Measurements from ENCODE around the gene IGSF23. TPM values are rescaled to one million over a fixed set of nuclear protein-coding genes. Genes with fewer than 3 reads are reported as not detected.
"Not testable (repeated sequence)": the region's sequence is repeated elsewhere in the genome, so short reads cannot be mapped to it uniquely, and the experiment has no call there.

IGSF23 gene
- total RNA-seq, 1 donor from 2014 or later = not detected

GRCh38 chr19:44608391-44608821, 5.0 kb upstream of the IGSF23 start:
- H3K4me1 Mint-ChIP-seq = peaks cover 10% of the 10 kb centered on the region
- POLR2A ChIA-PET = no interaction called here
- H3K4me3 Mint-ChIP-seq = no peak overlapping the region
- no peak overlapping the region for H3K27ac Mint-ChIP-seq
- H3K9me3 Mint-ChIP-seq = peaks cover 2% of the 10 kb centered on the region
- DNase-seq = no peak
- intact Hi-C loops (cut with micrococcal nuclease) = no loop called here
- CTCF ChIA-PET = no interaction called here
- ATAC-seq (ENCODE audit: low read depth) = no peak
- TF ChIP-seq, protein P1, sequence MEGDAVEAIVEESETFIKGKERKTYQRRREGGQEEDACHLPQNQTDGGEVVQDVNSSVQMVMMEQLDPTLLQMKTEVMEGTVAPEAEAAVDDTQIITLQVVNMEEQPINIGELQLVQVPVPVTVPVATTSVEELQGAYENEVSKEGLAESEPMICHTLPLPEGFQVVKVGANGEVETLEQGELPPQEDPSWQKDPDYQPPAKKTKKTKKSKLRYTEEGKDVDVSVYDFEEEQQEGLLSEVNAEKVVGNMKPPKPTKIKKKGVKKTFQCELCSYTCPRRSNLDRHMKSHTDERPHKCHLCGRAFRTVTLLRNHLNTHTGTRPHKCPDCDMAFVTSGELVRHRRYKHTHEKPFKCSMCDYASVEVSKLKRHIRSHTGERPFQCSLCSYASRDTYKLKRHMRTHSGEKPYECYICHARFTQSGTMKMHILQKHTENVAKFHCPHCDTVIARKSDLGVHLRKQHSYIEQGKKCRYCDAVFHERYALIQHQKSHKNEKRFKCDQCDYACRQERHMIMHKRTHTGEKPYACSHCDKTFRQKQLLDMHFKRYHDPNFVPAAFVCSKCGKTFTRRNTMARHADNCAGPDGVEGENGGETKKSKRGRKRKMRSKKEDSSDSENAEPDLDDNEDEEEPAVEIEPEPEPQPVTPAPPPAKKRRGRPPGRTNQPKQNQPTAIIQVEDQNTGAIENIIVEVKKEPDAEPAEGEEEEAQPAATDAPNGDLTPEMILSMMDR (IDR thresholded peaks at IDR 0.05) = no peak
- peaks cover 9% of the 10 kb centered on the region for H3K27me3 Mint-ChIP-seq
- H3K36me3 Mint-ChIP-seq (ENCODE audit: low read depth) = no peaks in the 10 kb centered on the region

GRCh38 chr19:44609219-44609618, 4.1 kb upstream of the IGSF23 start:
- Mint-ChIP-seq H3K4me1 (peaks cover 10% of the 10 kb centered on the region), H3K4me3 (no peak overlapping the region), H3K36me3 (ENCODE audit: low read depth) (no peaks in the 10 kb centered on the region), H3K27me3 (peaks cover 9% of the 10 kb centered on the region), H3K9me3 (peaks cover 2% of the 10 kb centered on the region), H3K27ac (no peak overlapping the region)
- CTCF ChIA-PET = no interaction called here
- TF ChIP-seq, protein P1 (IDR thresholded peaks at IDR 0.05) = no peak
- intact Hi-C loops (cut with micrococcal nuclease) = no loop called here
- ATAC-seq (ENCODE audit: low read depth) = no peak
- no peak for DNase-seq
- POLR2A ChIA-PET = no interaction called here

- ATAC-seq (ENCODE audit: low read depth); H3K4me3 Mint-ChIP-seq; H3K27me3 Mint-ChIP-seq; POLR2A ChIA-PET; H3K9me3 Mint-ChIP-seq; DNase-seq; CTCF ChIA-PET; H3K27ac Mint-ChIP-seq; intact Hi-C loops (cut with micrococcal nuclease); H3K36me3 Mint-ChIP-seq (ENCODE audit: low read depth): not testable (repeated sequence)
- peaks cover 10% of the 10 kb centered on the region for H3K4me1 Mint-ChIP-seq
Measured at GRCh38 chr19:44610497-44610896, 2.9 kb upstream of the IGSF23 start.

DNA sequence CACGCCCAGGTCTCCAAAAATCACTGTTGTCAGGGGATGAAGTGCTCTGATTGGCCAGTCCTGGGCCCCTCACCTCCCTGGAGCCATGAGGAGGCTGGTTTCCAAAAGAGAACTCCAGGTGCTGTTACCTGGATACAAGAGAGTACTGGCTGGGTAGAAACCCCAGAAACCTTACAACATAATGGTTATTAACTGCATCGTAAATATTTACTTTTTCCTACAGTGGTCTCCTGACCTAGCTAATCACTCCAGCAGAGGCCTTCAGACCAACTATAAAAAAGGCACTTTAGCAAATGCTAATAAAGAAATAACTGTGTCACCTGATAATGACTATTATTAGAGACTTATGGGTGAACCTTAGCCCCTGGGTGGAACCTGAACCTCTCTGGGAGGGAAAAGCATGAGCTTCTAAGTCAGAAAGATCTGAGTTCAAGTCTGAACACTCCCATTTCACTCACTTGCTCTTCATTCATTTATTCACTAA, 1.5 kb upstream of the IGSF23 start:
- TF ChIP-seq, protein P1 (IDR thresholded peaks at IDR 0.05) = no peak
- H3K4me1 Mint-ChIP-seq = peaks cover 10% of the 10 kb centered on the region
- ATAC-seq (ENCODE audit: low read depth) (no peak), DNase-seq (no peak)
- ChIA-PET POLR2A (no interaction called here), CTCF (interaction anchor here (0.7 kb wide), 1 partner anchor 11 kb away, joined by 3 read pairs; no protein-coding TSS in a partner anchor)
- no peaks in the 10 kb centered on the region for H3K36me3 Mint-ChIP-seq (ENCODE audit: low read depth)
- H3K27me3 Mint-ChIP-seq = peaks cover 7% of the 10 kb centered on the region
- no peaks in the 10 kb centered on the region for H3K9me3 Mint-ChIP-seq
- H3K27ac Mint-ChIP-seq = no peak overlapping the region
- no peak overlapping the region for H3K4me3 Mint-ChIP-seq
- intact Hi-C loops (cut with micrococcal nuclease) = no loop called here

DNA sequence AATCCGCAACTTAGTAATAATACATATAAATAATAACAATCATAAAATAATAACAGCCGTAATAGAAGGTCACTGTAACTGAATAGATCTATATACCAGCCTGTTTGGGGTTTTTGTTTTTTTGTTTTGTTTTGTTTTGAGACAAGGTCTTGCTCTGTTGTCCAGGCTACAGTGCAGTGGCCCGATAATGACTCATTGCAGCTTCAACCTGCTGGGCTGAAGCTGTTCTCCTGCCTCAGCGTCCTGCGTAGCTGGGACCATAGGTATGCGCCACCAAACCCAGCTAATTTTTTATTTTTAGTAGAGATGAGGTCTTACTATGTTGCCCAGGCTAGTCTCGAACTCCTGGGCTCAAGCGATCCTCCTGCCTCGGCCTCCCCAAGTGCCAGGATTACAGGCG, 950 bp downstream of the IGSF23 start:
- TF ChIP-seq, protein P1 (IDR thresholded peaks at IDR 0.05) = no peak
- Mint-ChIP-seq H3K27me3 (peaks cover 4% of the 10 kb centered on the region), H3K4me3 (no peak overlapping the region), H3K36me3 (ENCODE audit: low read depth) (no peaks in the 10 kb centered on the region), H3K9me3 (no peaks in the 10 kb centered on the region), H3K27ac (no peak overlapping the region), H3K4me1 (no peaks in the 10 kb centered on the region)
- ATAC-seq (ENCODE audit: low read depth) = no peak
- ChIA-PET CTCF (no interaction called here), POLR2A (no interaction called here)
- DNase-seq = no peak
- intact Hi-C loops (cut with micrococcal nuclease) = no loop called here

GRCh38 chr19:44615863-44616247, 2.5 kb downstream of the IGSF23 start:
- Mint-ChIP-seq H3K4me1 (no peaks in the 10 kb centered on the region), H3K27ac (no peak overlapping the region), H3K27me3 (peaks cover 4% of the 10 kb centered on the region), H3K36me3 (ENCODE audit: low read depth) (no peaks in the 10 kb centered on the region), H3K9me3 (no peaks in the 10 kb centered on the region), H3K4me3 (no peak overlapping the region)
- CTCF ChIA-PET = no interaction called here
- intact Hi-C loops (cut with micrococcal nuclease) = no loop called here
- no peak for ATAC-seq (ENCODE audit: low read depth)
- POLR2A ChIA-PET = no interaction called here
- TF ChIP-seq, protein P1 (IDR thresholded peaks at IDR 0.05) = no peak
- no peak for DNase-seq

Data from activated B cell treated with CpG ODN at 0.5 μM for 24 hours (primary cell).